ENCODE measurements around the gene FBXW7.

The FBXW7 gene

GRCh38 chr4:152513078-152513477 is 22.8 kb downstream of the FBXW7 start:
- no peak overlapping the region for H3K4me3 ChIP-seq (ENCODE audit: low read depth, low read length)

DNA sequence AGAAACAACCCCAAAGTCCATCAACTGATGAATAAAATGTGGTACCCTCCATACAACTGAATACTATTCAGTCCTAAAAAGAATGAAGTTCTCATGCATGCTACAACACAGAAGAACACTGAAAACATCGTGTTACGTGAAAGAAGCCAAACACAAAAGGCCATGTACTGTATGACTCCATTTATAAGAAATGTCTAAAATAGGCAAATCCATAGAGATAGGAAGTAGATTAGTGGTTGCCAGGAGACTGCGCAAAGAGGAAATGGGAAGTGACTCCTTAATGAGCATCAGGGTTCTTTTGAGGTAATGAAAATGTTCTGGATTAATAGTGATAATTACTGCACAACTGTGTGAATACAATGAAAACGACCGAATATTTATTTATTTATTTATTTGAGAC is 23.4 kb downstream of the FBXW7 start:
- H3K4me3 ChIP-seq (ENCODE audit: low read depth, low read length) = no peak overlapping the region

GRCh38 chr4:152510349-152511147 is 25.3 kb downstream of the FBXW7 start:
- no peak overlapping the region for H3K4me3 ChIP-seq (ENCODE audit: low read depth, low read length)

GRCh38 chr4:152509595-152510225 is 26.2 kb downstream of the FBXW7 start:
- no peak overlapping the region for H3K4me3 ChIP-seq (ENCODE audit: low read depth, low read length)

DNA sequence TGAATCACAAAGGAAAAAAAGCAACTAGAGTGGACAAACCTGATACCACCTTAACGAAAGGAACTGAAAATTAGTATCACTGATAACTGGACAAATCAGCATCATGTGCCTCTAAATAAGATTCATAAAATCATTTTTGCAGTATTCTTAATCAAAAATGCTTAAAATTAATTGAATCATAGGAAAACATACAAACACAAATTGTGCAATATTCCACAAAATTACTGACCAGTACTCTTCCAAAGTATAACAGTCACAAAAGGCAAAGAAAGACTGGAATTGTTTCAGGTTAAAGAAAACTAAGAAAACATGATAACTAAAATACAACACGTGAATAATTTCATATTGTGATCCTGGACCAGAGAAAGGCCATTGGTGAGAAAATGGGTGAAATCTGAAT is 27.1 kb downstream of the FBXW7 start:
- H3K4me3 ChIP-seq (ENCODE audit: low read depth, low read length) = no peak overlapping the region

DNA sequence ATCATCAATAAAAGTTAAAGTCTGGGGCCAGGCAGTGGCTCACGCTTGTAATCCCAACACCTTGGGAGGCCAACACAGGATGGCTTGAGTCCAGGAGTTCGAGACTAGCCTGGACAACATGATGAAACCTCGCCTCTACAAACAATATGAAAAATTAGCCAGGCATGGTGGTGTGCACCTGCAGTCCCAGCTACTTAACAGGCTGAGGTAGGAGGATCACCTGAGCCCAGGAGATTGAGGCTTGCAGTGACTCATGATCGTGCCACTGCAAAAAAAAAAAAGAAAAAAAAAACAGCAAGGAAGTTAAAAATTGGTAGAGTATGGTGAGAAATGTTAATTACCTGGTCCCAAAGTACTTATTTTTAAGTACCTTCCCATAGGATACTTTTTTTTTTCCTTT is 27.5 kb downstream of the FBXW7 start:
- H3K4me3 ChIP-seq (ENCODE audit: low read depth, low read length) = no peak overlapping the region

- H3K4me3 ChIP-seq (ENCODE audit: low read depth, low read length) = no peak overlapping the region
Measured at GRCh38 chr4:152503653-152504290, 32.1 kb downstream of the FBXW7 start.

DNA sequence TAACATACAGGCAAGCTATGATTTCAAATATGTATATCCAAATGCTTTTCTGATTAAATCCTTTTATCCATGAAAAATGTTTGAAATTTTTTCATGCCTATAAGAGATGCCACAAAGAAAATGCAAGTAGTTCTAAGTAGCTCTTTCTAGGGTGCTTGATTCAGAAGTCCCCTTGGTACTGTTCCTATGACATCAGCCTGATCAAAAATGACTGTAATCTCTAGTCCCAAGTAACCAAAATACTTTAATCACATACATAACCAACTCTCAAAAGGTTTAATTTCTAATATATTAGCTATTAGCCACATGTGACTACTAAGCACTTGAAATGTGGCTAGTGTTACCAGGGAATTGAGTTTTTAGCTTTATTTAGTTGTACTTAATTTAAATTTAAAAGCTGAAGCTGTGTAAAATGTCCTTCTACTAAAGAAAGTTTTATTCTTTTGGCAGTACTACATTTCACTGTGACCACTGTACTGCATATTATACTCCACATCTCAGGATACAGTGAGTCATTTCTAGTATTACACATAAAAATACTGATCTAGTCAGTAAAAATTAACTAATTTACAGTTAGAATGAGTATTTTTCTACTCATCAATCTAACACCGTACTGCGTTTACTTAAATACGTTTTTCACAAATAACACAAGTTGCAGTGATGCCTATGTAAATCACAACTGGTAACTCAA is 33.9 kb downstream of the FBXW7 start:
- no peak overlapping the region for H3K4me3 ChIP-seq (ENCODE audit: low read depth, low read length)

DNA sequence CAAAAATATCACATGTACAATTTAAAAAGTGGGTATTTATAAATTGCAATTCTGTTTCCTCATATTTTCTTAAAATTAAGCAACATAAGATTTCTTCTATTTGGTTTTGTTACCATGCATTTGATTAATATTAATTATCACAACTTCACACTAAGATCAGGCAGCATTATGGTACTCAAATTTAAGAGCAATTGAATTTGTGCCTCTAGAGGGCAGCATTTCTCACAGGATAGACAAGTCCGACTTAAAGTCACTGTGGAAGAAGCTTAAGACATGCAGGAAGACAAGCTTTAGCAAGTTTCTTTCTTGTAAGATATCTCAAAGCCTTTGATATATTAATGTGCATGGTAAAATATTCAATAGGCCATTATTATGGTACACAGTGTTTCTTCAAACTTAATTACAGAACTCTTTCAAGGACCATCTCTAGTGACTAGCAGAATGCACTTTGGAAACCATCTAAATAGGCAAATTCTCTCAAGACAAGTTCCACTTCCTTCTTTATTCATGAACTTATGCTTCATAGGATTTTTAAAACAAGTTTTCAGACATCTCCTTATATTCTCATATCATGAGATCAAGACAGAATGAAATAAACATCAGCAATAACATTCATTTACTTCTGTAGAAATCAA is 35.0 kb downstream of the FBXW7 start:
- H3K4me3 ChIP-seq (ENCODE audit: low read depth, low read length) = no peak overlapping the region

GRCh38 chr4:152500275-152500674 is 35.6 kb downstream of the FBXW7 start:
- no peak overlapping the region for H3K4me3 ChIP-seq (ENCODE audit: low read depth, low read length)

DNA sequence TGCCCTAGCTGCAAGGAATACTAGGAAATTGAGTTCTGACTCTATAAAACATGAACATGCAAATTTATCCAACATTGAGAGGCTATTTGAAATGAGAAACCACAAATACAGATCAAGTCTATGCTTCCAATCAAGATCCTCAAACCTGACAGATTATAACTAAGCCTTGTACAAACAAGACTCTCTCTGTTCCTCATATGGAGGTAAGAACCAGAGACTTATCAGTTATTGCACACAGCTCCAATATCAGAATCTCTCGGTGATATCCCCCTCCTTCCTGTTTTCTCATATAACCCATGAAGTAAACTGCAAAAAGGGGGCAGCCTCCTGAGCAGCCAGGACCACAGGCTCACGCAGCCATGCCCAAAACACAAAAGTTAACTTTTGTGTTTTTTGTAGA is 36.5 kb downstream of the FBXW7 start:
- H3K4me3 ChIP-seq (ENCODE audit: low read depth, low read length) = no peak overlapping the region

DNA sequence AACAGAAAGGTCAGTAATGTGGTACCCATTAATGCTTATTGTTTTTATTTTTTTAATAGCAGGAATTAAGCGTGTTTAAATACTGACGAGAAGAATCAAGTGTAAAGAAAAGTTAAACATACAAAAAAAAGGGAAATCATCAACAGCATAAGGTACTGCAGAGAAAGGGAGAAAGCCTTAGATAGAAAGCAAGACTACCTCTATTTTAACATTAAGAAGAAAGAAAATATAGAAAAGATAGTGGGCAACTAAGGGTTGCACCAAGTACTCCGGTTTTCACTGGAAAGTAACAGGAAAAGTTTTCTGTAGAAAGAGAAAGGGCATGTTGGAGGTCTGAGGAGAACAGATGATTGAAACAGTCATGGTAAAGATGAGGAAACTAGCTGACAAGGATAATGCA is 41.9 kb downstream of the FBXW7 start:
- no peak overlapping the region for H3K4me3 ChIP-seq (ENCODE audit: low read depth, low read length)

DNA sequence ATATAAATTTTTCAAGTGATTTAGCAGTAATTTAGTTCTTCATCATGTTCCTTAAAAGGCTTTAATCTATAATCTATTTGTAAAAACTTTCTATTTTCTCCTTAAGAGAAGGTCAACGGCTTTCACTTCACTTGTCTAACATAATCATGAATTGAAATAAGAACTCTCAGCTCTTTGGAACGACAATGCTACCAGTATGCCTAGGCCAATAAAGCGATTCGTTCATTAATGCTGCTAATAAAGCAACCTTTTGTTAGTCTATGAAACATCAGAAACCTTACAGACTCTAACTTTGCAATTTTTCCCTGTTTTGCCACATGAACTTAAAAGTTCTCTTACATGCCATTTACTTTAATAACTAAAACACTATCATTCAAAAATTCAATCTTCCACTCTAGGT is 47.6 kb downstream of the FBXW7 start:
- H3K4me3 ChIP-seq (ENCODE audit: low read depth, low read length) = no peak overlapping the region

- no peak overlapping the region for H3K4me3 ChIP-seq (ENCODE audit: low read depth, low read length)
Measured at GRCh38 chr4:152486429-152487389, 49.2 kb downstream of the FBXW7 start.

- no peak overlapping the region for H3K4me3 ChIP-seq (ENCODE audit: low read depth, low read length)
Measured at GRCh38 chr4:152485726-152486276, 50.1 kb downstream of the FBXW7 start.

- no peak overlapping the region for H3K4me3 ChIP-seq (ENCODE audit: low read depth, low read length)
Measured at GRCh38 chr4:152482211-152482610, 53.7 kb downstream of the FBXW7 start.

- no peak overlapping the region for H3K4me3 ChIP-seq (ENCODE audit: low read depth, low read length)
Measured at GRCh38 chr4:152480901-152481300, 55.0 kb downstream of the FBXW7 start.

GRCh38 chr4:152480326-152480725 is 55.6 kb downstream of the FBXW7 start:
- H3K4me3 ChIP-seq (ENCODE audit: low read depth, low read length) = no peak overlapping the region

- H3K4me3 ChIP-seq (ENCODE audit: low read depth, low read length) = no peak overlapping the region
Measured at GRCh38 chr4:152479428-152480026, 56.4 kb downstream of the FBXW7 start.
